Measurements from ENCODE around the gene DOLPP1. TPM values are rescaled to one million over a fixed set of nuclear protein-coding genes. Genes with fewer than 3 reads are reported as not detected.

DOLPP1 gene
- total and polyA plus RNA-seq, 2 experiments from 2014 or later: 11.6 to 12.8 TPM

DNA sequence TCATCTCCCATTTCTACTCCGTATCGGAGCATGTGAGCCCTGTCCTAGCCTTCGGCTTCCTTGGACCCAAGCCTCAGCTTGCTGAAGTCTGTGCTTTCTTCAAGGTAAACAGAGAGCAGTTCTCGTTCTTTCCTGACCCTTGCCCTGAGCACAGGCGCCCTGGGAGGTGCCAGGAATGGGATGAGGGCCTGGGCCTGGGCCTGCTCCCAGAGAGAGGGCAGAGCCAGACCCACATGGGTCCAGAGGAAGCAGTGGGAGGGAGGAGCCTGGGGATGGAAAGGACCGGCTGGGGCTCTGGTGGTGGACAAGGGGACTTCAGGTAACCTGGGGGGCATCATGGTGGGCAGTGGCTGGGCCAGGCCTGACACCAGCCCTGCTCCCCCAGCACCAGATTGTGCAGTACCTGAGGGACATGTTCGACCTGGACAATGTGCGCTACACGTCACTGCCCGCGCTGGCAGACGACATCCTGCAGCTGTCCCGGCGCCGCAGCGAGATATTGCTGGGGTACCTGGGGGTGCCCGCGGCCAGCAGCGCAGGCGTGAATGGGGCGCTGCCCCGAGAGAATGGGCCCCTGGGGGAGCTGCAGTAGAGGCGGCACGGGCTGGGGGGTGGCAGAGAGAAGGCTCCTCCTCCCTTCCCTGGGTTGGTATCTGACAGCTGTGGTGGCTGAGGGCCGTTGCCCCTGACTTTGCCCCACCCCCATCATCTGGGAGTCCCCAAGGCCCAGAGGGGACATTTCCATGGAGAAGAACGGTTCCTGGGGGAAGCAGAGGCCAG, 10.9 kb upstream of the DOLPP1 start:
- no peaks in the 10 kb centered on the region for H4K20me1 ChIP-seq (ENCODE audit: insufficient read depth)
- H3K9me2 ChIP-seq (ENCODE audit: insufficient read depth): no peaks in the 10 kb centered on the region
- H3F3A ChIP-seq (ENCODE audit: insufficient read depth): no peaks in the 10 kb centered on the region
- H3K27ac ChIP-seq: no peak overlapping the region
- no peak overlapping the region for H3K4me2 ChIP-seq (ENCODE audit: unreplicated experiment)
- no peak overlapping the region for H2AFZ ChIP-seq
- H3K36me3 ChIP-seq (ENCODE audit: low read depth): peaks cover 1% of the 10 kb centered on the region; the same call in 1 of the 2 replicates
- H3K9ac ChIP-seq: no peak overlapping the region
- in situ Hi-C loops (cut with MboI): no loop called here
- TF ChIP-seq EZH2phosphoT487 (IDR thresholded peaks at IDR 0.05; ENCODE audit: insufficient read depth, low read depth) (no peak), EZH2 (IDR thresholded peaks at IDR 0.05; ENCODE audit: insufficient read depth, poor library complexity, severe bottlenecking) (no peak)
- WGBS, 2 experiments (ENCODE audit: low coverage in 1 of 2, low lambda C conversion rate in 2 of 2, missing lambda C conversion rate in 2 of 2): 93 to 94% methylated on average over 26 of the region's 26 CpGs
- H3K4me1 ChIP-seq (ENCODE audit: insufficient read depth): no peaks in the 10 kb centered on the region
- no peak for DNase-seq
- H3K79me2 ChIP-seq (ENCODE audit: insufficient read depth): no peaks in the 10 kb centered on the region
- no peak overlapping the region for H3K4me3 ChIP-seq
- no peaks in the 10 kb centered on the region for H3K9me3 ChIP-seq (ENCODE audit: low read depth)
- H3K27me3 ChIP-seq (replicated peaks; ENCODE audit: insufficient read depth): no peaks in the 10 kb centered on the region

DNA sequence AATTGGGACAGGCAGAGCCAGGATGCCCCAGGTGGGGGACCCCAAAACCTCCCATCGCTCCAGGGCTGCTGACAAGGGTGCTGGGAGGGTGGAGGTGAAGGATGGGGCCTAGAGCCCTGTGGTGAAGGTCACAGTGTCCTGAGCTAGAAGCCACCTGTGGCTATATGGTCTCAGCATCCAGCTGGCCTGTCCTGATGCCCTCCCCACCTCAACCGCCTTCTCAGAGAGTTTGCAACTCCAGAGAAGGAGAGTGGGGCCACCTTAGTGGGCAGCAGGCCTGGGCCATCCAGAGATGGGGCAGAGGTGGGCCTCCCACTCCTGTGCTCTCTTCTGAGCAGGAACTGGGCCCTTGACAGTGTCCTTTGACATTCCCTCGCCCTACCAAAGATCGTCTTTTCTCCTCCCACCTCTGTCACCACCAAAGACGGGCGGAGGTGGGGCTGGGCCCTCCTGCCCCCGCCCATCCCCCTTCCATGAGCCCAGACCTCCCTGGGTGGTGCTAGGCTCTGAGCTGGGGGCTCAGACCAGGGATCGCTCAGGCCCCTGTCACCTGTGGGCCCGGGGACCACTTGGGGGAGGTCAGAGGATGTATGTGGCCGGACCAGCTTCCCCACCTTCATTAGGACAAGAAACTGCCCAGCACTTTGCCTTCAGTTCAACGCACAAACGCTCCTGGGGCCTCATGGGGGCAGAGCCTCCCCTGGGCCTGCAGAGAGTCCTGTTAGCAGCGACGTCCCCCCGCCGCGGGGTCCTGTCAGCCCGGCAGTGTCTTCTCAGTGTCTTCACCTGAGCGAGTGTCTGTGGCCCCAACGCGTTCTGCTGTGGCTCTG, 10.0 kb upstream of the DOLPP1 start:
- no peaks in the 10 kb centered on the region for H3K4me1 ChIP-seq (ENCODE audit: insufficient read depth)
- H3K79me2 ChIP-seq (ENCODE audit: insufficient read depth): no peaks in the 10 kb centered on the region
- no peaks in the 10 kb centered on the region for H3F3A ChIP-seq (ENCODE audit: insufficient read depth)
- TF ChIP-seq EZH2phosphoT487 (IDR thresholded peaks at IDR 0.05; ENCODE audit: insufficient read depth, low read depth) (no peak), EZH2 (IDR thresholded peaks at IDR 0.05; ENCODE audit: insufficient read depth, poor library complexity, severe bottlenecking) (no peak)
- no peak overlapping the region for H3K4me3 ChIP-seq
- no peak for DNase-seq
- H2AFZ ChIP-seq: no peak overlapping the region
- H3K27ac ChIP-seq: no peak overlapping the region
- in situ Hi-C loops (cut with MboI): no loop called here
- WGBS, 2 experiments (ENCODE audit: low coverage in 1 of 2, low lambda C conversion rate in 2 of 2, missing lambda C conversion rate in 2 of 2): 74 to 76% methylated on average over 21 of the region's 21 CpGs
- no peaks in the 10 kb centered on the region for H4K20me1 ChIP-seq (ENCODE audit: insufficient read depth)
- no peak overlapping the region for H3K9ac ChIP-seq
- no peaks in the 10 kb centered on the region; the same call in 1 of the 2 replicates for H3K36me3 ChIP-seq (ENCODE audit: low read depth)
- no peaks in the 10 kb centered on the region for H3K27me3 ChIP-seq (replicated peaks; ENCODE audit: insufficient read depth)
- H3K4me2 ChIP-seq (ENCODE audit: unreplicated experiment): no peak overlapping the region
- H3K9me2 ChIP-seq (ENCODE audit: insufficient read depth): no peaks in the 10 kb centered on the region
- no peaks in the 10 kb centered on the region for H3K9me3 ChIP-seq (ENCODE audit: low read depth)

GRCh38 chr9:129071526-129072126, 9.3 kb upstream of the DOLPP1 start:
- H3K9ac ChIP-seq: no peak overlapping the region
- no peaks in the 10 kb centered on the region for H3F3A ChIP-seq (ENCODE audit: insufficient read depth)
- no peak overlapping the region for H3K4me2 ChIP-seq (ENCODE audit: unreplicated experiment)
- no peak overlapping the region for H3K4me3 ChIP-seq
- in situ Hi-C loops (cut with MboI): no loop called here
- no peak for DNase-seq
- no peaks in the 10 kb centered on the region for H3K79me2 ChIP-seq (ENCODE audit: insufficient read depth)
- WGBS, 2 experiments (ENCODE audit: low coverage in 1 of 2, low lambda C conversion rate in 2 of 2, missing lambda C conversion rate in 2 of 2): 67 to 77% methylated on average over 10 of the region's 10 CpGs
- H3K9me2 ChIP-seq (ENCODE audit: insufficient read depth): no peaks in the 10 kb centered on the region
- no peak overlapping the region for H2AFZ ChIP-seq
- H4K20me1 ChIP-seq (ENCODE audit: insufficient read depth): no peaks in the 10 kb centered on the region
- H3K4me1 ChIP-seq (ENCODE audit: insufficient read depth): no peaks in the 10 kb centered on the region
- H3K36me3 ChIP-seq (ENCODE audit: low read depth): no peaks in the 10 kb centered on the region; the same call in 1 of the 2 replicates
- no peak overlapping the region for H3K27ac ChIP-seq
- no peaks in the 10 kb centered on the region for H3K27me3 ChIP-seq (replicated peaks; ENCODE audit: insufficient read depth)
- H3K9me3 ChIP-seq (ENCODE audit: low read depth): no peaks in the 10 kb centered on the region
- TF ChIP-seq EZH2 (IDR thresholded peaks at IDR 0.05; ENCODE audit: insufficient read depth, poor library complexity, severe bottlenecking): no peak
- TF ChIP-seq EZH2phosphoT487 (IDR thresholded peaks at IDR 0.05; ENCODE audit: insufficient read depth, low read depth): no peak

DNA sequence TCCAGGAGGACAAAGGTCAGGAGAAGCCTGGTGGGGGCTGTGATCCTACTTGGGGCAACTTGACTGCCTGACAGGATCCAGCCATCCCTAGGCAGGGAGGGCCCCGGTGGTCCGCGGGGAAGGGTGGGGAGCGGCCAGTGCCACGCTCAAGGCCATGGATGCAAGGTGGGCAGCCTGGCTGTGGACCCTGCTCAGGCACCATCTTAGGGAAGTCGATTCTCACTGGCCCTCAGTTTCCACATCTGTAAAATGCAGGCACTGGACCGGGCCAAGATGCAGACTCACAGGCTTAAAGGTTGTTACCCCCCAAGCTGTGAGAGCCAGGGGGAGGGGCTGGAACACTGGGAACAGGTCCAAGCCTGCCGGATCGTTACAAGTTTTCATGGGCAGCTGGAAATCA, 8.7 kb upstream of the DOLPP1 start:
- Histone ChIP-seq H2AFZ (no peak overlapping the region), H3F3A (ENCODE audit: insufficient read depth) (no peaks in the 10 kb centered on the region), H3K27ac (no peak overlapping the region), H3K4me3 (no peak overlapping the region), H3K9me3 (ENCODE audit: low read depth) (no peaks in the 10 kb centered on the region), H3K9ac (no peak overlapping the region), H3K79me2 (ENCODE audit: insufficient read depth) (no peaks in the 10 kb centered on the region), H3K4me2 (ENCODE audit: unreplicated experiment) (no peak overlapping the region), H3K4me1 (ENCODE audit: insufficient read depth) (no peaks in the 10 kb centered on the region), H3K9me2 (ENCODE audit: insufficient read depth) (no peaks in the 10 kb centered on the region), H3K36me3 (ENCODE audit: low read depth) (no peaks in the 10 kb centered on the region; the same call in 1 of the 2 replicates), H3K27me3 (replicated peaks; ENCODE audit: insufficient read depth) (no peaks in the 10 kb centered on the region), H4K20me1 (ENCODE audit: insufficient read depth) (no peaks in the 10 kb centered on the region)
- in situ Hi-C loops (cut with MboI): no loop called here
- 75 to 78% methylated on average over 9 of the region's 9 CpGs for WGBS, 2 experiments (ENCODE audit: low coverage in 1 of 2, low lambda C conversion rate in 2 of 2, missing lambda C conversion rate in 2 of 2)
- no peak for TF ChIP-seq EZH2phosphoT487 (IDR thresholded peaks at IDR 0.05; ENCODE audit: insufficient read depth, low read depth)
- no peak for TF ChIP-seq EZH2 (IDR thresholded peaks at IDR 0.05; ENCODE audit: insufficient read depth, poor library complexity, severe bottlenecking)
- DNase-seq: no peak

Measured in GM23248 (cell line).